DOHH2 (cell line): Measurements from ENCODE around the gene MGAT3.

Experiments
- EZH2phosphoT487 ChIP-seq: fragments of 200-600 bp; sonication (generic); IDR thresholded peaks from 2 replicates; pipeline ENCODE4 v1.6.1; 2017; ENCODE audit warnings: borderline replicate concordance, mild to moderate bottlenecking, antibody characterized with exemption, low read length, moderate library complexity, mixed read lengths
- TF ChIP-seq, protein P1 (sequence below): fragments of 200-600 bp; sonication (generic); IDR thresholded peaks from one replicate; pipeline ENCODE4 v1.5.1; 2014; ENCODE audit warnings: antibody characterized with exemption, mild to moderate bottlenecking, low read depth, low read length; ENCODE audit not compliant: poor library complexity, severe bottlenecking

DNA sequence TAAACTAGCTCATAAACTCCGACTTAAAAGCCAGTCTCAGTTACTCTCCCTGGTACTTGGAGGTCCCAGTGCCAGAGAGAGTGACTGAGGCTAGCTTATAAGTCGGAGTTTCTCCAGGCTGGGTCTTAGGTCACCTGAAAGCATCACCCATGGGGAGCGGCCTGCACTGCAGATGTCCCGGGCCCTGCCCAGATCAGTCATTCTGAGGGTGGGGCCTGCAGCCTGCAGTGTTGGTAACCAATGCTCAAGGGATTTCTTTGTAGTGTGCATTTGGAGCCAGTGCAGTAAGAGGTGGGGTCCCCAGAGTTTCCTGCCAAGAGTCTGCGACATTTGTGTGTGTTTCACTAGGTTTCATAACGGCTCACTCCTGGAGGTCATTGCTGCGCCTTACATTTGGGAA is 42.4 kb upstream of the MGAT3 start:
- TF ChIP-seq, protein P1, sequence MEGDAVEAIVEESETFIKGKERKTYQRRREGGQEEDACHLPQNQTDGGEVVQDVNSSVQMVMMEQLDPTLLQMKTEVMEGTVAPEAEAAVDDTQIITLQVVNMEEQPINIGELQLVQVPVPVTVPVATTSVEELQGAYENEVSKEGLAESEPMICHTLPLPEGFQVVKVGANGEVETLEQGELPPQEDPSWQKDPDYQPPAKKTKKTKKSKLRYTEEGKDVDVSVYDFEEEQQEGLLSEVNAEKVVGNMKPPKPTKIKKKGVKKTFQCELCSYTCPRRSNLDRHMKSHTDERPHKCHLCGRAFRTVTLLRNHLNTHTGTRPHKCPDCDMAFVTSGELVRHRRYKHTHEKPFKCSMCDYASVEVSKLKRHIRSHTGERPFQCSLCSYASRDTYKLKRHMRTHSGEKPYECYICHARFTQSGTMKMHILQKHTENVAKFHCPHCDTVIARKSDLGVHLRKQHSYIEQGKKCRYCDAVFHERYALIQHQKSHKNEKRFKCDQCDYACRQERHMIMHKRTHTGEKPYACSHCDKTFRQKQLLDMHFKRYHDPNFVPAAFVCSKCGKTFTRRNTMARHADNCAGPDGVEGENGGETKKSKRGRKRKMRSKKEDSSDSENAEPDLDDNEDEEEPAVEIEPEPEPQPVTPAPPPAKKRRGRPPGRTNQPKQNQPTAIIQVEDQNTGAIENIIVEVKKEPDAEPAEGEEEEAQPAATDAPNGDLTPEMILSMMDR = no peak
- no peak for TF ChIP-seq EZH2phosphoT487
